Mesendoderm (in vitro differentiated cells): ENCODE measurements around the gene APOL6.

Experiments used
- DNase-seq: peaks from one replicate; pipeline ENCODE4 v3.0.0; 2013
- H2AK5ac ChIP-seq: 2 replicates; pipeline ENCODE4 v1.6.1; 2013; ENCODE audit warnings: low read length, inconsistent platforms
- H2BK120ac ChIP-seq: 2 replicates; pipeline ENCODE4 v1.6.1; 2013; ENCODE audit warnings: low read depth, mild to moderate bottlenecking, low read length, moderate library complexity, mixed read lengths
- H2BK15ac ChIP-seq: replicated peaks from 2 replicates; pipeline ENCODE4 v1.6.1; 2013; ENCODE audit warnings: low read depth, mild to moderate bottlenecking, moderate library complexity
- H2BK5ac ChIP-seq: 2 replicates; pipeline ENCODE4 v1.6.1; 2013; ENCODE audit warnings: low read length, inconsistent platforms
- H3K18ac ChIP-seq: 2 replicates; pipeline ENCODE4 v1.6.1; 2013; ENCODE audit warnings: mild to moderate bottlenecking, low read length, mixed read lengths
- H3K23ac ChIP-seq: one replicate; pipeline ENCODE4 v1.6.1; 2013; ENCODE audit warnings: low read length
- H3K27ac ChIP-seq: 2 replicates; pipeline ENCODE4 v1.5.1; 2013; ENCODE audit warnings: low read depth, mild to moderate bottlenecking, inconsistent platforms, low read length, moderate library complexity
- H3K27me3 ChIP-seq: 2 replicates; pipeline ENCODE4 v1.6.1; 2013; ENCODE audit warnings: low read length, control low read depth, mild to moderate bottlenecking, inconsistent platforms; ENCODE audit not compliant: insufficient read depth, poor library complexity
- H3K36me3 ChIP-seq: 2 replicates; pipeline ENCODE4 v1.6.1; 2013; ENCODE audit warnings: low read length, inconsistent platforms; ENCODE audit not compliant: control insufficient read depth, insufficient read depth
- H3K4ac ChIP-seq: one replicate; pipeline ENCODE4 v1.6.1; 2013; ENCODE audit warnings: low read depth, mild to moderate bottlenecking, low read length, moderate library complexity
- H3K4me1 ChIP-seq: 2 replicates; pipeline ENCODE4 v1.6.1; 2013; ENCODE audit warnings: low read depth, low read length, inconsistent platforms; ENCODE audit not compliant: control insufficient read depth
- H3K4me2 ChIP-seq: 2 replicates; pipeline ENCODE4 v1.6.1; 2013; ENCODE audit warnings: low read length
- H3K4me3 ChIP-seq: 2 replicates; pipeline ENCODE4 v1.5.1; 2013; ENCODE audit warnings: mild to moderate bottlenecking, low read length
- H3K56ac ChIP-seq: one replicate; pipeline ENCODE4 v1.6.1; 2013; ENCODE audit warnings: low read length
- H3K79me1 ChIP-seq: 2 replicates; pipeline ENCODE4 v1.6.1; 2013; ENCODE audit warnings: low read length, inconsistent platforms
- H3K79me2 ChIP-seq: 2 replicates; pipeline ENCODE4 v1.6.1; 2013; ENCODE audit warnings: mild to moderate bottlenecking, low read length; ENCODE audit not compliant: control insufficient read depth, insufficient read depth
- H3K9ac ChIP-seq: 2 replicates; pipeline ENCODE4 v1.6.1; 2013; ENCODE audit warnings: low read length, inconsistent platforms
- H4K5ac ChIP-seq: one replicate; pipeline ENCODE4 v1.6.1; 2013; ENCODE audit warnings: low read length
- H4K8ac ChIP-seq: one replicate; pipeline ENCODE4 v1.6.1; 2013; ENCODE audit warnings: low read depth, mild to moderate bottlenecking, control low read depth, low read length, moderate library complexity
- WGBS: extraction: QIAGEN DNeasy Blood & Tissue Kit; methylation state at CpG from one replicate; pipeline ENCODE4 v1.1.7; 2013; ENCODE audit warnings: low lambda C conversion rate, missing lambda C conversion rate; ENCODE audit not compliant: insufficient coverage; ENCODE audit errors: extremely low coverage; 5-methylcytosine and 5-hydroxymethylcytosine counted together

The APOL6 gene

GRCh38 chr22:35615156-35615555 is 33.1 kb upstream of the APOL6 start:
- Histone ChIP-seq H2BK5ac (no peak overlapping the region), H3K4me1 (no peaks in the 10 kb centered on the region), H3K18ac (no peak overlapping the region), H3K4me2 (no peak overlapping the region), H2BK120ac (no peak overlapping the region), H2AK5ac (no peak overlapping the region), H3K36me3 (no peaks in the 10 kb centered on the region), H4K8ac (no peak overlapping the region), H3K79me1 (no peaks in the 10 kb centered on the region), H3K56ac (no peak overlapping the region), H2BK15ac (no peak overlapping the region), H3K27me3 (no peaks in the 10 kb centered on the region), H4K5ac (no peak overlapping the region), H3K27ac (no peak overlapping the region), H3K23ac (no peak overlapping the region), H3K4ac (no peak overlapping the region), H3K9ac (no peak overlapping the region), H3K4me3 (no peak overlapping the region), H3K79me2 (no peaks in the 10 kb centered on the region)
- no CpG with 5 or more reads among the region's 6 CpGs for WGBS
- DNase-seq: no peak

DNA sequence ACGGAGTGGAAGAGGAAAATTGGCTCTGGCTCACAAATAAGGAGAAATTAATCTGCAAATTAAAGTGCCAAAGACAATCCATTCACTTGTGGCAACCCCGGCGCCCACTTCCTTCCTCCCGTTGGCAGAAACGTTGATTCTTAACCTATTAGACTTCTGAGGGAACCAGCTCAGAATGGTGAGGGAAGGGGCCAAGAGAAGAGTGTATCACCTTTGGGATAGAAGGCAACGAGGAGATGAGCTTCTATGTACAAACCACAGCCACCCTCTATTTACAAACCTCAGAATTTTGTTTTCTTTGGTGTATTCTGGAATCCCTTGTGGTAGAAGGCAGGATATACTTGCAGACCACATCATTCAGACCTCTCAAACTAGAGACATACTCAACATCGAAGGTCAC is 32.2 kb upstream of the APOL6 start:
- Histone ChIP-seq H2BK5ac (no peak overlapping the region), H3K4ac (no peak overlapping the region), H3K9ac (no peak overlapping the region), H4K5ac (no peak overlapping the region), H4K8ac (no peak overlapping the region), H3K36me3 (no peaks in the 10 kb centered on the region), H2BK120ac (no peak overlapping the region), H3K79me2 (no peaks in the 10 kb centered on the region), H2BK15ac (no peak overlapping the region), H3K23ac (no peak overlapping the region), H3K79me1 (no peaks in the 10 kb centered on the region), H3K27me3 (no peaks in the 10 kb centered on the region), H3K4me2 (no peak overlapping the region), H3K4me1 (no peaks in the 10 kb centered on the region), H3K27ac (no peak overlapping the region), H3K56ac (no peak overlapping the region), H3K18ac (no peak overlapping the region), H2AK5ac (no peak overlapping the region), H3K4me3 (no peak overlapping the region)
- no peak for DNase-seq
- WGBS: no CpG with 5 or more reads among the region's 7 CpGs

- no peak for DNase-seq
- Histone ChIP-seq H3K79me2 (no peaks in the 10 kb centered on the region), H3K27ac (no peak within 1 kb of the TSS), H2BK15ac (no peak within 1 kb of the TSS), H3K27me3 (no peaks in the 10 kb centered on the region), H2BK120ac (no peak within 1 kb of the TSS), H4K8ac (no peak within 1 kb of the TSS), H3K18ac (no peak within 1 kb of the TSS), H2BK5ac (no peak within 1 kb of the TSS), H3K79me1 (no peaks in the 10 kb centered on the region), H4K5ac (no peak within 1 kb of the TSS), H3K4me1 (no peaks in the 10 kb centered on the region), H2AK5ac (no peak within 1 kb of the TSS), H3K4me3 (no peak within 1 kb of the TSS), H3K23ac (no peak within 1 kb of the TSS), H3K36me3 (no peaks in the 10 kb centered on the region), H3K4me2 (no peak within 1 kb of the TSS), H3K56ac (no peak within 1 kb of the TSS), H3K4ac (no peak within 1 kb of the TSS), H3K9ac (no peak within 1 kb of the TSS)
- no CpG with 5 or more reads among the region's 16 CpGs for WGBS
Measured at GRCh38 chr22:35617137-35617755, 31.0 kb upstream of the APOL6 start, which contains the start of gene MB. TSS of gene MB (minus strand) at chr22:35617329. CDS start at chr22:35617257, 72 bp downstream.

- no peak overlapping the region for H3K56ac ChIP-seq
- WGBS: 100% methylated on average over 1 of the region's 1 CpG
- DNase-seq: no peak
- no peaks in the 10 kb centered on the region for H3K79me1 ChIP-seq
- no peak overlapping the region for H2BK5ac ChIP-seq
- no peak overlapping the region for H3K27ac ChIP-seq
- no peaks in the 10 kb centered on the region for H3K36me3 ChIP-seq
- H4K5ac ChIP-seq: no peak overlapping the region
- no peak overlapping the region for H3K23ac ChIP-seq
- H3K4me3 ChIP-seq: no peak overlapping the region
- no peak overlapping the region for H2BK120ac ChIP-seq
- no peaks in the 10 kb centered on the region for H3K27me3 ChIP-seq
- no peak overlapping the region for H3K18ac ChIP-seq
- no peak overlapping the region for H2AK5ac ChIP-seq
- H3K4me2 ChIP-seq: no peak overlapping the region
- no peak overlapping the region for H4K8ac ChIP-seq
- H3K4me1 ChIP-seq: no peaks in the 10 kb centered on the region
- no peak overlapping the region for H2BK15ac ChIP-seq
- no peak overlapping the region for H3K4ac ChIP-seq
- H3K79me2 ChIP-seq: no peaks in the 10 kb centered on the region
- no peak overlapping the region for H3K9ac ChIP-seq
Measured at GRCh38 chr22:35618427-35619223, 29.6 kb upstream of the APOL6 start.

DNA sequence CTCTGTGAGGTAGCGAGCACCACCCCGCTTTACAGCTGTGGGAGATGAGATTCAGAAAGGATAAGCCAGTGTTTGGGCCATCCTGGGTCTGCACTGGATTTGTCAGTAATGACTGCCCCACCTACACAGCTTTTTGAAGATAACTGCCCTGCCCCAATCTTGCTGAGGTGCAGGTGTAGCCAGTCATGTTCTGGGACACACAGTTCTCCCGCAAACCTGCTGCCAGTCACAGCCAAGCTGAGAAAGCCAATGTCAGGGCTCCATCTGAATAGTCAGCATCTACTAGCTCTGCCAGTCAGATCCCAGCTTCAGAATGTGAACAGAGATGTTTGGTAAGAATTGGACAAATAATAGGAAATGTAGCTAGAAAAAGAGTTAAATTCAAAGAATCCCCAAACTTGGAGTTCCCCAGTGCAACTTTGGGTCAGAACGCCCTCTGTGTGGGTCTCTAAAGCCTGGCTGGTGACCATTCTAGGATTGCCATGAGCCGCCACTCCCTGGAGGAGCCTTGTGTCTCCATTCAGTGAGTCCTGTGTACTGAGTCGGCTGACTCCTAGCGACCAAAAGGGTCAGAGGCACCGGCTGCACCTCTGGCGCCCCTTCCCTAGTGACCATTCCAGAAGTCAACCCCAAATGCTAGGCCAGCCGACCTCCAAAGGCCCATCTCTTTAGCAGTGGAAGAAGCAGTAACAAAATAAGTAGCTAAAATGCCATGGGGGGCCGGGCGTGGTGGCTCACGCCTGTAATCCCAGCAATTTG is 28.7 kb upstream of the APOL6 start:
- Histone ChIP-seq H3K36me3 (no peaks in the 10 kb centered on the region), H3K79me1 (no peaks in the 10 kb centered on the region), H2BK15ac (no peak overlapping the region), H3K56ac (no peak overlapping the region), H3K23ac (no peak overlapping the region), H2BK5ac (no peak overlapping the region), H2BK120ac (no peak overlapping the region), H3K4me2 (no peak overlapping the region), H3K27ac (no peak overlapping the region), H3K27me3 (no peaks in the 10 kb centered on the region), H3K79me2 (no peaks in the 10 kb centered on the region), H2AK5ac (no peak overlapping the region), H3K18ac (no peak overlapping the region), H3K4me1 (no peaks in the 10 kb centered on the region), H3K4me3 (no peak overlapping the region), H3K9ac (no peak overlapping the region), H4K5ac (no peak overlapping the region), H3K4ac (no peak overlapping the region), H4K8ac (no peak overlapping the region)
- DNase-seq: no peak
- WGBS: no CpG with 5 or more reads among the region's 13 CpGs
